K562 (cell line): ENCODE results near the gene C12orf54. TPM values are rescaled to one million over a fixed set of nuclear protein-coding genes. Genes with fewer than 3 reads are reported as not detected.
A peak's percentile ranks its signal among the peaks of the same experiment; 100 is the strongest.

Experiments
- CBFA2T2 ChIP-seq: fragments of 450-650 bp; conservative IDR thresholded peaks from 2 replicates; pipeline ENCODE4 v1.6.1; 2017; ENCODE audit warnings: mild to moderate bottlenecking
- CTCF ChIP-seq, 3 experiments: IDR thresholded peaks in 2 of 3; conservative IDR thresholded peaks in 1 of 3; 2 replicates each; pipeline ENCODE4 v1.5.1; 2011 to 2012; ENCODE audit warnings: low read length in 3 of 3, mild to moderate bottlenecking in 3 of 3, control low read depth in 2 of 3, improper control_type of control experiment in 1 of 3, inconsistent platforms in 1 of 3, low read depth in 1 of 3, mixed read lengths in 1 of 3, moderate library complexity in 1 of 3; ENCODE audit not compliant: insufficient read depth in 2 of 3
- ETV1 ChIP-seq: fragments of 450-650 bp; conservative IDR thresholded peaks from 2 replicates; pipeline ENCODE4 v1.6.1; 2016; ENCODE audit warnings: missing genetic modification characterization, control low read depth, low read depth, missing compliant biosample characterization
- GATAD2B ChIP-seq: fragments of 450-650 bp; IDR thresholded peaks from 2 replicates; pipeline ENCODE4 v1.6.1; 2017; ENCODE audit warnings: mild to moderate bottlenecking, borderline replicate concordance
- MAFF ChIP-seq: IDR thresholded peaks from 2 replicates; pipeline ENCODE4 v1.6.1; 2012; ENCODE audit warnings: low read length, improper control_type of control experiment
- NCOR1 ChIP-seq: fragments of 450-650 bp; IDR thresholded peaks from 2 replicates; pipeline ENCODE4 v1.6.1; 2016; ENCODE audit warnings: mild to moderate bottlenecking, moderate library complexity
- PKNOX1 ChIP-seq: fragments of 450-650 bp; IDR thresholded peaks from 2 replicates; pipeline ENCODE4 v1.6.1; 2016
- TARDBP ChIP-seq: fragments of 450-650 bp; IDR thresholded peaks from 2 replicates; pipeline ENCODE4 v1.6.1; 2016
- THAP7 ChIP-seq: fragments of 250-450 bp; sonication (Bioruptor Pico); IDR thresholded peaks from 2 replicates; pipeline ENCODE4 v1.5.0; 2021
- ZNF165 ChIP-seq: fragments of 250-450 bp; sonication (Bioruptor Pico); IDR thresholded peaks from 2 replicates; pipeline ENCODE4 v1.4.0; 2020; ENCODE audit warnings: borderline replicate concordance
- polyA plus RNA-seq, 8 experiments: library from polyadenylated mRNA; depleted of rRNA in 4 of 8; stranded (reverse) in 5 of 8; unstranded in 3 of 8; fragments of >200 nt; fragmentation: Nextera tagmentation in 2 of 8; fragmentation: Illumina TruSeq in 1 of 8; extraction: Ambion mirVana in 2 of 8; extraction: Trizol in 1 of 8; gene quantifications; 2 replicates each; pipeline versions ENCODE4 v1.2.1 to v1.2.3, GENCODE V29; 2011 to 2014; ENCODE audit warnings: inconsistent platforms in 1 of 8, missing spikeins in 1 of 8
- total RNA-seq, 7 experiments: library from RNA; depleted of rRNA in 6 of 7; stranded (reverse); fragments of >200 nt in 6 of 7; fragmentation: Illumina TruSeq in 2 of 7; extraction: Trizol in 2 of 7; gene quantifications; 2 replicates each; pipeline versions ENCODE4 v1.2.1 to v1.2.3, GENCODE V29; 2011 to 2021; ENCODE audit warnings: low replicate concordance in 1 of 7
- TF ChIP-seq, protein P1 (sequence below): fragments of 250-450 bp; sonication (Bioruptor Pico); IDR thresholded peaks from 2 replicates; pipeline ENCODE4 v1.5.0; 2020; ENCODE audit warnings: mild to moderate bottlenecking
- TF ChIP-seq, protein P2 (sequence below), 2 experiments: fragments of 450-650 bp in 1 of 2; sonication (generic) in 1 of 2; formaldehyde crosslinking in 1 of 2; IDR thresholded peaks in 1 of 2; conservative IDR thresholded peaks in 1 of 2; 2 replicates each; pipeline versions ENCODE4 v1.6.1 to v1.8.1; 2016 to 2023; ENCODE audit warnings: mild to moderate bottlenecking in 2 of 2, moderate library complexity in 2 of 2, inconsistent platforms in 1 of 2, missing genetic modification reagents in 1 of 2
- TF ChIP-seq, protein P3 (sequence below), 2 experiments: fragments of 450-650 bp; formaldehyde crosslinking in 1 of 2; IDR thresholded peaks; 2 replicates each; pipeline versions ENCODE4 v1.4.0 to v1.6.1; 2014 to 2020; ENCODE audit warnings: mild to moderate bottlenecking in 2 of 2, borderline replicate concordance in 1 of 2, low read depth in 1 of 2

C12orf54 gene
- total and polyA plus RNA-seq, 9 of the 15 experiments (the other 6 are each of a cell fraction or from before 2014, with no cell fraction given): not detected

GRCh38 chr12:48454667-48455066 lies 27.6 kb upstream of the C12orf54 start (continued):
- 0 out of 2 replicates have a peak, but pooled peaks have one; percentile 16 for TF ChIP-seq GATAD2B
- TF ChIP-seq CTCF (IDR thresholded peaks at IDR 0.05 in 2 of 3, conservative IDR thresholded peaks at IDR 0.05 in 1 of 3; ENCODE audit: insufficient read depth in 2 of 3, low read depth in 1 of 3, low read length in 3 of 3): peak; percentile 48 to 77 (median 58); a peak in 5 of 6 replicates
- TF ChIP-seq ETV1: no peak
- TF ChIP-seq TARDBP: no peak
- TF ChIP-seq MAFF: no peak
- TF ChIP-seq, protein P1, sequence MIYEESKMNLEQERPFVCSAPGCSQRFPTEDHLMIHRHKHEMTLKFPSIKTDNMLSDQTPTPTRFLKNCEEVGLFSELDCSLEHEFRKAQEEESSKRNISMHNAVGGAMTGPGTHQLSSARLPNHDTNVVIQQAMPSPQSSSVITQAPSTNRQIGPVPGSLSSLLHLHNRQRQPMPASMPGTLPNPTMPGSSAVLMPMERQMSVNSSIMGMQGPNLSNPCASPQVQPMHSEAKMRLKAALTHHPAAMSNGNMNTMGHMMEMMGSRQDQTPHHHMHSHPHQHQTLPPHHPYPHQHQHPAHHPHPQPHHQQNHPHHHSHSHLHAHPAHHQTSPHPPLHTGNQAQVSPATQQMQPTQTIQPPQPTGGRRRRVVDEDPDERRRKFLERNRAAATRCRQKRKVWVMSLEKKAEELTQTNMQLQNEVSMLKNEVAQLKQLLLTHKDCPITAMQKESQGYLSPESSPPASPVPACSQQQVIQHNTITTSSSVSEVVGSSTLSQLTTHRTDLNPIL (CRISPR knock-in tag): no peak
- TF ChIP-seq, protein P2, sequence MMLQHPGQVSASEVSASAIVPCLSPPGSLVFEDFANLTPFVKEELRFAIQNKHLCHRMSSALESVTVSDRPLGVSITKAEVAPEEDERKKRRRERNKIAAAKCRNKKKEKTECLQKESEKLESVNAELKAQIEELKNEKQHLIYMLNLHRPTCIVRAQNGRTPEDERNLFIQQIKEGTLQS (IDR thresholded peaks at IDR 0.05): 0 out of 2 replicates have a peak, but pooled peaks have one; percentile 14
- TF ChIP-seq, protein P2 (CRISPR knock-in tag; conservative IDR thresholded peaks at IDR 0.05): no peak
- no peak for TF ChIP-seq CBFA2T2
- no peak for TF ChIP-seq ZNF165
- TF ChIP-seq THAP7 (CRISPR knock-in tag): no peak
- TF ChIP-seq, protein P3, sequence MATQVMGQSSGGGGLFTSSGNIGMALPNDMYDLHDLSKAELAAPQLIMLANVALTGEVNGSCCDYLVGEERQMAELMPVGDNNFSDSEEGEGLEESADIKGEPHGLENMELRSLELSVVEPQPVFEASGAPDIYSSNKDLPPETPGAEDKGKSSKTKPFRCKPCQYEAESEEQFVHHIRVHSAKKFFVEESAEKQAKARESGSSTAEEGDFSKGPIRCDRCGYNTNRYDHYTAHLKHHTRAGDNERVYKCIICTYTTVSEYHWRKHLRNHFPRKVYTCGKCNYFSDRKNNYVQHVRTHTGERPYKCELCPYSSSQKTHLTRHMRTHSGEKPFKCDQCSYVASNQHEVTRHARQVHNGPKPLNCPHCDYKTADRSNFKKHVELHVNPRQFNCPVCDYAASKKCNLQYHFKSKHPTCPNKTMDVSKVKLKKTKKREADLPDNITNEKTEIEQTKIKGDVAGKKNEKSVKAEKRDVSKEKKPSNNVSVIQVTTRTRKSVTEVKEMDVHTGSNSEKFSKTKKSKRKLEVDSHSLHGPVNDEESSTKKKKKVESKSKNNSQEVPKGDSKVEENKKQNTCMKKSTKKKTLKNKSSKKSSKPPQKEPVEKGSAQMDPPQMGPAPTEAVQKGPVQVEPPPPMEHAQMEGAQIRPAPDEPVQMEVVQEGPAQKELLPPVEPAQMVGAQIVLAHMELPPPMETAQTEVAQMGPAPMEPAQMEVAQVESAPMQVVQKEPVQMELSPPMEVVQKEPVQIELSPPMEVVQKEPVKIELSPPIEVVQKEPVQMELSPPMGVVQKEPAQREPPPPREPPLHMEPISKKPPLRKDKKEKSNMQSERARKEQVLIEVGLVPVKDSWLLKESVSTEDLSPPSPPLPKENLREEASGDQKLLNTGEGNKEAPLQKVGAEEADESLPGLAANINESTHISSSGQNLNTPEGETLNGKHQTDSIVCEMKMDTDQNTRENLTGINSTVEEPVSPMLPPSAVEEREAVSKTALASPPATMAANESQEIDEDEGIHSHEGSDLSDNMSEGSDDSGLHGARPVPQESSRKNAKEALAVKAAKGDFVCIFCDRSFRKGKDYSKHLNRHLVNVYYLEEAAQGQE (IDR thresholded peaks at IDR 0.05; ENCODE audit: borderline replicate concordance): peak; percentile 81
- TF ChIP-seq, protein P3 (CRISPR knock-in tag; IDR thresholded peaks at IDR 0.05; ENCODE audit: low read depth): no peak
- no peak for TF ChIP-seq NCOR1
- TF ChIP-seq PKNOX1: no peak
